HL-60 (cell line): ENCODE results near the gene NR2C1.

Experiments used
- DNase-seq, 2 experiments: peaks; one replicate each; pipeline ENCODE4 v3.0.0-alpha.2; 2010 to 2020; ENCODE audit warnings: low read depth in 1 of 2, low spot score in 1 of 2
- H3K27ac ChIP-seq: fragments of 250-450 bp; sonication (Bioruptor Pico); replicated peaks from 2 replicates; pipeline ENCODE4 v1.5.1; 2020; ENCODE audit warnings: mild to moderate bottlenecking, moderate library complexity
- H3K27me3 ChIP-seq: fragments of 250-450 bp; sonication (Bioruptor Pico); 2 replicates; pipeline ENCODE4 v1.5.1; 2021; ENCODE audit warnings: mild to moderate bottlenecking, moderate library complexity; ENCODE audit not compliant: insufficient read depth, poor library complexity, severe bottlenecking
- H3K4me3 ChIP-seq: replicated peaks from 2 replicates; pipeline ENCODE4 v1.5.1; 2011; ENCODE audit warnings: mild to moderate bottlenecking, control low read depth, low read length; ENCODE audit not compliant: insufficient read depth
- CTCF ChIP-seq: IDR thresholded peaks from one replicate; pipeline ENCODE4 v1.5.1; 2011; ENCODE audit warnings: low read length, control low read depth, inconsistent platforms; ENCODE audit not compliant: insufficient read depth
- GABPA ChIP-seq: IDR thresholded peaks from 2 replicates; pipeline ENCODE4 v1.6.1; 2012; ENCODE audit warnings: low read depth
- POLR2AphosphoS5 ChIP-seq: IDR thresholded peaks from 2 replicates; pipeline ENCODE4 v1.6.1; 2012; ENCODE audit warnings: low read depth
- REST ChIP-seq: IDR thresholded peaks from 2 replicates; pipeline ENCODE4 v1.6.1; 2012; ENCODE audit warnings: low read depth; ENCODE audit not compliant: insufficient replicate concordance
- SPI1 ChIP-seq: IDR thresholded peaks from 2 replicates; pipeline ENCODE4 v1.6.1; 2012; ENCODE audit warnings: low read depth, mild to moderate bottlenecking, borderline replicate concordance

NR2C1 gene

GRCh38 chr12:95037906-95038305 is 35.5 kb downstream of the NR2C1 start:
- Histone ChIP-seq H3K27ac (no peak overlapping the region), H3K4me3 (no peak overlapping the region), H3K27me3 (no peaks in the 10 kb centered on the region)
- TF ChIP-seq SPI1 = no peak
- no peak for TF ChIP-seq POLR2AphosphoS5
- TF ChIP-seq CTCF = no peak
- no peak for TF ChIP-seq GABPA
- TF ChIP-seq REST = no peak
- no peak for DNase-seq

GRCh38 chr12:95034750-95035149 is 38.7 kb downstream of the NR2C1 start:
- H3K4me3 ChIP-seq = no peak overlapping the region
- H3K27ac ChIP-seq = no peak overlapping the region
- TF ChIP-seq SPI1 (no peak), REST (no peak), POLR2AphosphoS5 (no peak), GABPA (no peak), CTCF (no peak)
- DNase-seq = no peak
- H3K27me3 ChIP-seq = no peaks in the 10 kb centered on the region

GRCh38 chr12:95022477-95022876 is 50.9 kb downstream of the NR2C1 start:
- no peak for DNase-seq
- no peak for TF ChIP-seq CTCF
- TF ChIP-seq POLR2AphosphoS5 = no peak
- no peak for TF ChIP-seq SPI1
- no peak for TF ChIP-seq REST
- TF ChIP-seq GABPA = no peak
- H3K27ac ChIP-seq = no peak overlapping the region
- no peaks in the 10 kb centered on the region for H3K27me3 ChIP-seq
- H3K4me3 ChIP-seq = no peak overlapping the region
